ENCODE data around the gene AGPAT3. TPM values are rescaled to one million over a fixed set of nuclear protein-coding genes. Genes with fewer than 3 reads are reported as not detected.

Gene AGPAT3
- total RNA-seq, 1 experiment from 2014 or later = 58.3 TPM

DNA sequence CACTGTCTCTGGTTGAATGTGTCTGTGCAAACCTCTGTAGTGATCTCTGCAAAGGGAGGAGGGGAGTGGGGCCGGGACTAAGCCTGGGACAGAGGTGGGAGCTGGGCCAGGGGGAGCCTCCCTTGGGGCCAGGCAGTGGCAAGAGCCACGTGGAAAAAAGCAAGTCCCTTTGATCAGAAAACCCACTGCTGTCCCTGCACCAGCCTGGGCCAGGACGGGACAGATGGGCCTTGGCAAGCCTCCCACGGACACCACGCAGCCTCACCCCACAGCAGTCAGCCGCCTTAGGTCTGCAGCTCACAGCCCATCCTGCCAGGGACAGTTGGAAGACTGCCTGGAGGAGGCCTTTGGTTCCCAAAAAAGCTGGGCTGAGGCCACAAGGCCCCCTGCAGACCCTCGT is 135.3 kb downstream of the AGPAT3 start:
- intact Hi-C loops (cut with micrococcal nuclease) = no loop called here
- no TSS peak for BruUV-seq (replicated peaks)
- TF ChIP-seq, protein P1, sequence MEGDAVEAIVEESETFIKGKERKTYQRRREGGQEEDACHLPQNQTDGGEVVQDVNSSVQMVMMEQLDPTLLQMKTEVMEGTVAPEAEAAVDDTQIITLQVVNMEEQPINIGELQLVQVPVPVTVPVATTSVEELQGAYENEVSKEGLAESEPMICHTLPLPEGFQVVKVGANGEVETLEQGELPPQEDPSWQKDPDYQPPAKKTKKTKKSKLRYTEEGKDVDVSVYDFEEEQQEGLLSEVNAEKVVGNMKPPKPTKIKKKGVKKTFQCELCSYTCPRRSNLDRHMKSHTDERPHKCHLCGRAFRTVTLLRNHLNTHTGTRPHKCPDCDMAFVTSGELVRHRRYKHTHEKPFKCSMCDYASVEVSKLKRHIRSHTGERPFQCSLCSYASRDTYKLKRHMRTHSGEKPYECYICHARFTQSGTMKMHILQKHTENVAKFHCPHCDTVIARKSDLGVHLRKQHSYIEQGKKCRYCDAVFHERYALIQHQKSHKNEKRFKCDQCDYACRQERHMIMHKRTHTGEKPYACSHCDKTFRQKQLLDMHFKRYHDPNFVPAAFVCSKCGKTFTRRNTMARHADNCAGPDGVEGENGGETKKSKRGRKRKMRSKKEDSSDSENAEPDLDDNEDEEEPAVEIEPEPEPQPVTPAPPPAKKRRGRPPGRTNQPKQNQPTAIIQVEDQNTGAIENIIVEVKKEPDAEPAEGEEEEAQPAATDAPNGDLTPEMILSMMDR (IDR thresholded peaks at IDR 0.05; ENCODE audit: unreplicated experiment) = no peak
- POLR2A ChIA-PET = no interaction called here
- Mint-ChIP-seq H3K36me3 (ENCODE audit: insufficient read depth, unreplicated experiment) (no peaks in the 10 kb centered on the region), H3K4me1 (ENCODE audit: insufficient read depth, unreplicated experiment) (no peaks in the 10 kb centered on the region), H3K4me3 (ENCODE audit: unreplicated experiment) (no peak overlapping the region), H3K9me3 (ENCODE audit: unreplicated experiment) (peaks cover 11% of the 10 kb centered on the region), H3K27ac (ENCODE audit: low read depth, unreplicated experiment) (no peak overlapping the region), H3K27me3 (ENCODE audit: insufficient read depth, unreplicated experiment) (no peaks in the 10 kb centered on the region)
- DNase-seq (ENCODE audit: unreplicated experiment) = no peak
- CTCF ChIA-PET = no interaction called here

DNA sequence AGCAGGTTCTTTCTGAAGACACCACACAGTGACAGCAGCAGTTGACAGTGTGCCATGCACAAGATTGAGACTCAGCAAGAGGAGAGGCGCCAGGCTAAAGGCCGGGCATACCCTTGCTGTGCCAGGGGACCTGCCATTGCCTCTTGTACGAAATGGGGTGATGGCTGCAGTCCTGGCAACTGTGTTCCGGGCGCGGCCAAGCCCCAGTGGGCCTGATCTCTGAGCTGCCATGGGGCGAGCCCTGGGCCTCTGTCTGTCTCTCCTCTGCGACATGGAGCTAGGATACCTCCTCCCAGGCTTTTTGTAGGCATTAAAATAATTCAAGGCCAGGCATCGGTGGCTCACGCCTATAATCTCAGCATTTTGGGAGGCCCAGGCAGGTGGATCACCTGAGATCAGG is 137.5 kb downstream of the AGPAT3 start:
- H3K27ac Mint-ChIP-seq (ENCODE audit: low read depth, unreplicated experiment) = no peak overlapping the region

DNA sequence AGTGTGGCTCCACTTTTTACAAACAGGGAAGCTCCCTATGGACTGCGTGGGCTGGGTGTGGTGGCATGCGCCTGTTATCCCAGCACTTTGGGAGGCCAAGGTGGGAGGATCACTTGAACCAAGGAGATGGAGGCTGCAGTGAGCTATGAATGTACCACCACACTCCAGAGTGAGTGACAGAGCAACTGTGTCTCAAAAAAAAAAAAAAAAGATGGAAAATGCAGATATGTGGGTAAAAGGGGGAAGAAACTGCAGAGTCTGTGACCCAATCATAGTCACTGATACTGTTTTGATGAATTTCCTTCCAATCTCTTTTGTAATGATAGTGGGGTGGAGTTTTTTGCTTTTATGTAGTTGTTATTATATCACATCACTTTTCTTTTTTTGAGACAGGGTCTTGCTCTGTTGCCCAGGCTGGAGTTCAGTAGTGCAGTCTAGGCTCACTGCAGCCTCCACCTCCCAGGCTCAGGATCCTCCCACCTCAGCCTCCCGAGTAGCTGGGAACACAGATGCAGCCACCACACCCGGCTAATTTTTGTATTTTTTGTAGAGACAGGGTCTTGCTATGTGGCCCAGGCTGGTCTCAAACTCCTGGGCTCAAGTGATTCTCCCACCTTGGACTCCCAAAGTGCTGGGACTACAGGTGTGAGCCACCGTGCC is 138.4 kb downstream of the AGPAT3 start:
- Mint-ChIP-seq H3K9me3 (ENCODE audit: unreplicated experiment) (no peaks in the 10 kb centered on the region), H3K27ac (ENCODE audit: low read depth, unreplicated experiment) (no peak overlapping the region), H3K27me3 (ENCODE audit: insufficient read depth, unreplicated experiment) (no peaks in the 10 kb centered on the region), H3K36me3 (ENCODE audit: insufficient read depth, unreplicated experiment) (no peaks in the 10 kb centered on the region), H3K4me3 (ENCODE audit: unreplicated experiment) (no peak overlapping the region), H3K4me1 (ENCODE audit: insufficient read depth, unreplicated experiment) (peaks cover 9% of the 10 kb centered on the region)
- TF ChIP-seq, protein P1 (IDR thresholded peaks at IDR 0.05; ENCODE audit: unreplicated experiment) = no peak
- intact Hi-C loops (cut with micrococcal nuclease) = no loop called here
- CTCF ChIA-PET = interaction anchor here (0.7 kb wide), 1 partner anchor 21 kb away, joined by 3 read pairs; no protein-coding TSS in a partner anchor
- BruUV-seq (replicated peaks) = no TSS peak
- POLR2A ChIA-PET = interaction anchor here (0.7 kb wide), 1 partner anchor 10 kb away, joined by 3 read pairs; no protein-coding TSS in a partner anchor
- no peak for DNase-seq (ENCODE audit: unreplicated experiment)

More for the DNA sequence above, 137.5 kb downstream of the AGPAT3 start:
- DNase-seq (ENCODE audit: unreplicated experiment) = no peak
- no peaks in the 10 kb centered on the region for H3K27me3 Mint-ChIP-seq (ENCODE audit: insufficient read depth, unreplicated experiment)
- TF ChIP-seq, protein P1 (IDR thresholded peaks at IDR 0.05; ENCODE audit: unreplicated experiment) = no peak
- no TSS peak for BruUV-seq (replicated peaks)
- ChIA-PET CTCF (interaction anchor here (0.6 to 0.7 kb wide), 2 partner anchors 22 to 218 kb away, joined by 3 to 4 read pairs; no protein-coding TSS in a partner anchor), POLR2A (interaction anchor here (0.5 kb wide), 1 partner anchor 28 kb away, joined by 3 read pairs; no protein-coding TSS in a partner anchor)
- peaks cover under 1% of the 10 kb centered on the region for H3K9me3 Mint-ChIP-seq (ENCODE audit: unreplicated experiment)
- H3K4me3 Mint-ChIP-seq (ENCODE audit: unreplicated experiment) = no peak overlapping the region
- intact Hi-C loops (cut with micrococcal nuclease) = no loop called here
- H3K4me1 Mint-ChIP-seq (ENCODE audit: insufficient read depth, unreplicated experiment) = peaks cover 6% of the 10 kb centered on the region
- H3K36me3 Mint-ChIP-seq (ENCODE audit: insufficient read depth, unreplicated experiment) = no peaks in the 10 kb centered on the region

DNA sequence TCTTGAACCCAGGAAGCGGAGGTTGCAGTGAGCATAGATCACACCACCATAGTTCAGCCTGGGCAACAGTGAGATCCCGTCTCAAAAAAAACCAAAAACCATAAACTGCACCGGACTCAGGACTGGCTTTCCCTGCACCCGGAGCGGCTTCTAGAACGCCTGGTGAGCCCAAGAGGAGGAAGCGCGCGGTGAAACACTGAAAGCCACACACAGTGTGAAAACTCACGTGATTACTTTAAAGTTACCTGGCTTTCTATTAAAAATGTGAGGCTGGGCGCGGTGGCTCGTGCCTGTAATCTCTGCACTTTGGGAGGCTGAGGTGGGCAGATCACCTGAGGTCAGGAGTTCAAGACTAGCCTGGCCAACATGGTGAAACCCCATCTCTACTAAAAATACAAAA is 140.0 kb downstream of the AGPAT3 start:
- BruUV-seq (replicated peaks) = no TSS peak
- intact Hi-C loops (cut with micrococcal nuclease) = no loop called here
- no peak for DNase-seq (ENCODE audit: unreplicated experiment)
- POLR2A ChIA-PET = interaction anchor here (0.7 kb wide), 1 partner anchor 222 kb away, joined by 3 read pairs; no protein-coding TSS in a partner anchor
- H3K36me3 Mint-ChIP-seq (ENCODE audit: insufficient read depth, unreplicated experiment) = no peaks in the 10 kb centered on the region
- no peaks in the 10 kb centered on the region for H3K27me3 Mint-ChIP-seq (ENCODE audit: insufficient read depth, unreplicated experiment)
- peak overlapping the region; percentile 80 for H3K27ac Mint-ChIP-seq (ENCODE audit: low read depth, unreplicated experiment)
- TF ChIP-seq, protein P1 (IDR thresholded peaks at IDR 0.05; ENCODE audit: unreplicated experiment) = no peak
- peaks cover 9% of the 10 kb centered on the region for H3K4me1 Mint-ChIP-seq (ENCODE audit: insufficient read depth, unreplicated experiment)
- CTCF ChIA-PET = no interaction called here
- H3K4me3 Mint-ChIP-seq (ENCODE audit: unreplicated experiment) = no peak overlapping the region
- no peaks in the 10 kb centered on the region for H3K9me3 Mint-ChIP-seq (ENCODE audit: unreplicated experiment)

All from MCF 10A (cell line).